GM18502 (cell line): Measurements from ENCODE around the gene CRY2.
A peak's percentile ranks its signal among the peaks of the same experiment; 100 is the strongest.

Experiments
- ATAC-seq: cut with Tn5 transposase; IDR thresholded peaks from one replicate; pipeline ENCODE4 v1.9.1; 2021; ENCODE audit warnings: mild to moderate bottlenecking; ENCODE audit not compliant: unreplicated experiment, poor library complexity

CRY2 gene

DNA sequence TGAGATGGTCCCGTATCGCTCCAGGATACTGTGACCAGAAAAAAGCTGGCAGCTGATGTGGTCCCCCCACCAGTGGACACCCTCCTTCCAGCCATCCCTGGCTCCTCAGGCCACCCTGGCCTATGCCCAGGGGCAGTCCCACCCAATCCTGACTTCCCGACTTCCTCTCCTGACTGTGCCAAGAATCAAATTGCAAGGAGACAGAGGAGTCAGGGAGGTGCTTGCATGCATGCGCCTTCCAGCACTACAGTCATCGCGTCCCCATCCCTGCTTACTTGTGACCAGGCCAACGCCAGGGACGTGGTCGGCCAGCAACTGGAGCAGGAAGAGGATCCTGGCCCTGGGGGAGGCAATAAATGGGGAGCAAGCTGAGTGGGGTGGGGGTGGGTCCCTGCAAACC lies 63.3 kb downstream of the CRY2 start:
- ATAC-seq = no peak

GRCh38 chr11:45913514-45913913 lies 66.2 kb downstream of the CRY2 start:
- no peak for ATAC-seq

- ATAC-seq = no peak
Observed at GRCh38 chr11:45913942-45914635, 66.8 kb downstream of the CRY2 start.

GRCh38 chr11:45915446-45915845 lies 68.2 kb downstream of the CRY2 start:
- no peak for ATAC-seq

GRCh38 chr11:45917286-45917622 lies 70.0 kb downstream of the CRY2 start:
- ATAC-seq = no peak

DNA sequence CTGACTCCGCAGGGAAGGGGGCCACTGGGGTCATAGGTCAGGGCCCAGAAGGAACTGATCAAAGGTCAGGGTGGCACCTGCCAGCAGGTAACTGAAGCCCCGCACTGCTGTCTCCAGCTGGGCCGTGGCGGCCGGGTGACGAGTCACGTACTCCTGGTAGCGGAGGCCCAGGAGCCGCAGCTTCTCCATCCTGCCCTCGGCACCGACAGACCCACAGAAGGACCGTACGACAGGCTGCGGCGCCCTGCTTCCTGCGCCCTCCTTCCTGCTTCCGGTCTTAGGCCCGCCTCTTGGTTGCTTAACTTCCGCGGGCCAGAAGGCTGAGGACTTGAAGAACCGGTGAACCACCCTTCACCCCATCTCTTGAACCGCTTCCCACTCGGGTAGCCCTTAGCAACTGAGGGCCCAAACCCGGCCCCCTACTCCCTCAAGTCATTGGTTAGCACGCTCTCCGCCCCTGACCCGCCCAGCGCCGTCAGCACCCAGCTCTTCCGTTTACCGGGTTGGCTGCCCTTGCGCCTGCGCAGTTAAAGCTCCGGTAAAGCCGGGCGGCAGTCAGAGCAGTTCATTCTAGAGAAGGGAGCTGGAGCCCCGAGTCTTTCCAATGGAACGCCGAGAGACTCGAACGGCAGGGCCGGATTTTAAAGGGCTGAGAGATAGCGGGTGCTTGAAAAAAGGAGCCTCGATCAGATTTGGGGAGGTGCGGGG lies 70.5 kb downstream of the CRY2 start, which contains the start of gene PEX16:
Gene PEX16, minus strand, starts transcription at position 255 of the 708 bp plus-strand sequence. Its CDS starts 66 bp downstream, at position 189.
- ATAC-seq = peak; percentile 93

GRCh38 chr11:45918331-45918941 lies 71.2 kb downstream of the CRY2 start:
- ATAC-seq = peak; percentile 41

- ATAC-seq = no peak
Observed at GRCh38 chr11:45918962-45919675, 71.8 kb downstream of the CRY2 start.

DNA sequence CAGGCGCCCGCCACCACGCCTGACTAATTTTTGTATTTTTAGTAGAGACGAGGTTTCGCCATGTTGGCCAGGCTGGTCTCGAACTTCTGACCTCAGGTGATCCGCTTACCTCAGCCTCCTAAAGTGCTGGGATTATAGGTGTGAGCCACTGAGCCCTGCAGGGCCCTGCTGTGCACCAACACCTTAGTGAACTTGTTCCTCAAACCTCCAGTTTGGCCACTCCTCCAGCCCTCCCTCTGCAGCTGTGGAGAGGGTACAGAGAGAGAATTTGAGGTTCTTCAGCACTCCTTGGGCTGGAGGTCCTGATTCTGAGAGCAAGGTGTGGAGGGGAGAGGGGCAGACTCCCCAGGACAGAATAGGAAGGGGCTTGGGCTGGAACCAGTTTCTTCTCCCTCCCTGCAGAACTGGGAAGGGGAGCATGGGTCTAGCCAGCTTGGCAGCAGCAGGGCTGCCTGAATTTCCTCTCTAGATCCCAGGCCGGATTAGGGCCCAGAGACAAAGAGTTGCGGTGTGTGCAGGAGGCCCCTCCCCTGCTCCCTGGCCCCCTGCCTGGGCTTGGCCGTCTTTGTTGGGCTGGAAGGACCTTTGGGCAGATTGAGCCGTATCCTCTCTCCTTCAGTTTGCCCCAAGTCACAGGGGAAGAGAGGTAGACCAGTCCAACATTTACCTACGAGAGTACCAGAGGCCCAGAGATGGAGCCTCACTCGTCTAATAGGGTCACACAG lies 72.7 kb downstream of the CRY2 start:
- ATAC-seq = no peak

- ATAC-seq = no peak
Observed at GRCh38 chr11:45920531-45921477, 73.5 kb downstream of the CRY2 start.

- ATAC-seq = no peak
Observed at GRCh38 chr11:45921561-45922424, 74.5 kb downstream of the CRY2 start.

GRCh38 chr11:45922425-45923082 lies 75.3 kb downstream of the CRY2 start, which contains the start of gene LARGE2:
TSS of gene LARGE2 (plus strand) at chr11:45922656. CDS start at chr11:45922883, 227 bp downstream.
- ATAC-seq = no peak

- ATAC-seq = no peak
Observed at GRCh38 chr11:45924036-45924915, 77.0 kb downstream of the CRY2 start.

DNA sequence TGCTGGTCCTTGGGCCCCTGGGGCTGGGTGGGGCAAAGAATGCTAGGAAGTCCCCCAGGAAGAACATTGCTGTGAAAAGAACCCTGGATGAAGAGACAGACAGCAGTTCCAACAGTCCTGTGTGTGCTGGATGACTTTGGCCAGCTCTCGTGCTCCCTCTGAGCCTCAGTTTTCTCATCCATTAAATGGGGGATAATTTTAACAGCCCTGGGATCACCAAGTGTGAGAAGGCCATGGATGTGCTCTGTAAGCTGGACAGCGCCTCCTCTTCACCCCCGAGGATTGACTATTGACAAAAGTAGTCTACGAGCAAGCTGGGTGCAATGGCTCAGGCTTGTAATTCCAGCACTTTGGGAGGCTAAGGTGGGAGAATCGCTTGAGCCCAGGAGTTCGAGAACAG lies 77.7 kb downstream of the CRY2 start:
- no peak for ATAC-seq

- ATAC-seq = no peak
Observed at GRCh38 chr11:45925550-45925949, 78.3 kb downstream of the CRY2 start.

DNA sequence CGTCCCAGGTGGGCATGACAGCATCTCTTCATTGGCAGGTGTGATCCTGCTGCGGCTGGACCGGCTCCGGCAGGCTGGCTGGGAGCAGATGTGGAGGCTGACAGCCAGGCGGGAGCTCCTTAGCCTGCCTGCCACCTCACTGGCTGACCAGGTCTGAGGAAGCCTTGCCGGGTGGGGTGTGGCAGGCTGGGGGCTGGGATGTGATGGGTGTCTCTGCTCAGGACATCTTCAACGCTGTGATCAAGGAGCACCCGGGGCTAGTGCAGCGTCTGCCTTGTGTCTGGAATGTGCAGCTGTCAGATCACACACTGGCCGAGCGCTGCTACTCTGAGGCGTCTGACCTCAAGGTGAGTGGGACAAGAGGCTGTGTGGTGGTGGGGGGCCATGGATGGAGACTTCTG lies 78.7 kb downstream of the CRY2 start:
- no peak for ATAC-seq
